Tibial artery (tissue), 4 donors: ENCODE results near the gene INTS4.
A peak's percentile ranks its signal among the peaks of the same experiment; 100 is the strongest.
"Not testable (repeated sequence)": the region's sequence is repeated elsewhere in the genome, so short reads cannot be mapped to it uniquely, and the experiment has no call there.

Source experiments
- DNase-seq, 2 donors: peaks; one replicate each; pipeline ENCODE4 v3.0.0-alpha.2; 2019
- H3K27ac ChIP-seq, 2 donors: fragments of 200-600 bp; sonication (generic) in 1 of 2; 1 replicate in 1 of 2; 2 replicates in 1 of 2; pipeline ENCODE4 v1.5.1; 2018 to 2019; ENCODE audit warnings: mild to moderate bottlenecking in 1 of 2
- H3K27me3 ChIP-seq, 2 donors: fragments of 200-600 bp; sonication (generic) in 1 of 2; one replicate each; pipeline versions ENCODE4 v1.5.1 to v1.6.0; 2016 to 2019
- H3K36me3 ChIP-seq, 3 donors: fragments of 200-600 bp; sonication (generic) in 2 of 3; one replicate each; pipeline ENCODE4 v1.5.1; 2016 to 2019; ENCODE audit warnings: mild to moderate bottlenecking in 2 of 3
- H3K4me1 ChIP-seq, 4 donors: fragments of 200-600 bp; sonication (generic) in 2 of 4; 1 replicate in 3 of 4; 2 replicates in 1 of 4; pipeline ENCODE4 v1.5.1; 2016 to 2019
- H3K4me3 ChIP-seq, 2 donors: fragments of 200-600 bp; sonication (generic) in 1 of 2; 1 replicate in 1 of 2; 2 replicates in 1 of 2; pipeline ENCODE4 v1.5.1; 2018 to 2019; ENCODE audit warnings: mild to moderate bottlenecking in 2 of 2
- H3K9me3 ChIP-seq, 3 donors: fragments of 200-600 bp; sonication (generic) in 1 of 3; one replicate each; pipeline ENCODE4 v1.5.1; 2016 to 2019
- intact Hi-C: fragments of 100-400 bp; cut with DNase I; formaldehyde crosslinking; loops from one replicate; pipeline ENCODE4 v1.15.0; 2023; ENCODE audit warnings: low total_unique reads
- TF ChIP-seq, protein P1 (sequence below), 2 experiments: fragments of 200-600 bp in 1 of 2; fragments of 450-650 bp in 1 of 2; IDR thresholded peaks; one replicate each; pipeline ENCODE4 v1.5.1; 2017 to 2019; ENCODE audit warnings: antibody characterized with exemption in 2 of 2, mild to moderate bottlenecking in 1 of 2, moderate library complexity in 1 of 2

Gene INTS4

DNA sequence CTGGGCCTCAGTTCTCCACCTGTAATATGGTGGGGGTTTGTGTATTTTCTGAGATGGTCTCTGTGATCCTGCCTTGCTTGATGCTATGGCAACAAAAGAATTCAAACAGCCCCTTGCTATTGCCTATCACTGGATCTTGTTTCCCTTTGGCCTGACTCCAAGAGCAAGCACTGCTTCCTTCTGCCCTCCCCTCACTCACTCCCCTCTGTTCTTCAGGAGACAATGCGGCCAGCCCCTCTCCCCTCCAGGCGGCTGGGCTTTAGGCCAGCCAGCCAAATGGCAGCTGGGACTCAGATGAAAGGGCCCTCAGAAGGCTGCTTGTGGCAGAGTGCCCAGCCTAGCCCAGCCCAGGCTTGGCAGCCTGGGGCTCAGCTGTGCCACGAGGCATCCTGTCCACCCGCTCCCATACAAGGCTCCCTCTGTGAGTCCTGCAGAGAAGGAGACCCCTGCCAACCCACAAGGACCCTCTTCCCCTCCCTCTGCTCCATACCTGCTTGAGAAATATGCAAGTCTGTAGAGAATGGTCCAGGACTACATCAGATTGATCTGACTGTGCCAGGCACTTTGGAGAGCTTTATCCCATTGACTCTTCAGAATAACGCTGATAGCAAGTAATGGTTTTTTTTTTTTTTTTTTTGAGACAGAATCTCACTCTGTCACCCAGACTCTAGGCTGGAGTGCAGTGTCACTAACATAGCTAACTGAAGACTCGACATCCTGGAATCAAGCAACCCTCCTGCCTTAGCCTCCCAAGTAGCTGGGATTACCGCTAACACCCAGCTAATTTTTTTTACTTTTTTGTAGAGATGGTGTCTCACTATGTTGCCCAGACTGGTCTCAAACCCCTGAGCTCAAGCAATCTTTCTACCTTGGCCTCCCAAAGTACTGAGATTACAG lies 36.2 kb upstream of the INTS4 start:
- Histone ChIP-seq H3K27me3 (no peaks in the 10 kb centered on the region), H3K4me1 (peaks cover 0 to 18% (median 6%) of the 10 kb centered on the region in 4 donors), H3K36me3 (no peaks in the 10 kb centered on the region), H3K4me3 (no peak overlapping the region), H3K9me3 (no peaks in the 10 kb centered on the region), H3K27ac (no peak overlapping the region)
- DNase-seq, result peak in 1 of 2 donors; percentile 71
- intact Hi-C loops, result no loop called here
- TF ChIP-seq, protein P1, sequence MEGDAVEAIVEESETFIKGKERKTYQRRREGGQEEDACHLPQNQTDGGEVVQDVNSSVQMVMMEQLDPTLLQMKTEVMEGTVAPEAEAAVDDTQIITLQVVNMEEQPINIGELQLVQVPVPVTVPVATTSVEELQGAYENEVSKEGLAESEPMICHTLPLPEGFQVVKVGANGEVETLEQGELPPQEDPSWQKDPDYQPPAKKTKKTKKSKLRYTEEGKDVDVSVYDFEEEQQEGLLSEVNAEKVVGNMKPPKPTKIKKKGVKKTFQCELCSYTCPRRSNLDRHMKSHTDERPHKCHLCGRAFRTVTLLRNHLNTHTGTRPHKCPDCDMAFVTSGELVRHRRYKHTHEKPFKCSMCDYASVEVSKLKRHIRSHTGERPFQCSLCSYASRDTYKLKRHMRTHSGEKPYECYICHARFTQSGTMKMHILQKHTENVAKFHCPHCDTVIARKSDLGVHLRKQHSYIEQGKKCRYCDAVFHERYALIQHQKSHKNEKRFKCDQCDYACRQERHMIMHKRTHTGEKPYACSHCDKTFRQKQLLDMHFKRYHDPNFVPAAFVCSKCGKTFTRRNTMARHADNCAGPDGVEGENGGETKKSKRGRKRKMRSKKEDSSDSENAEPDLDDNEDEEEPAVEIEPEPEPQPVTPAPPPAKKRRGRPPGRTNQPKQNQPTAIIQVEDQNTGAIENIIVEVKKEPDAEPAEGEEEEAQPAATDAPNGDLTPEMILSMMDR (IDR thresholded peaks at IDR 0.05), result no peak

DNA sequence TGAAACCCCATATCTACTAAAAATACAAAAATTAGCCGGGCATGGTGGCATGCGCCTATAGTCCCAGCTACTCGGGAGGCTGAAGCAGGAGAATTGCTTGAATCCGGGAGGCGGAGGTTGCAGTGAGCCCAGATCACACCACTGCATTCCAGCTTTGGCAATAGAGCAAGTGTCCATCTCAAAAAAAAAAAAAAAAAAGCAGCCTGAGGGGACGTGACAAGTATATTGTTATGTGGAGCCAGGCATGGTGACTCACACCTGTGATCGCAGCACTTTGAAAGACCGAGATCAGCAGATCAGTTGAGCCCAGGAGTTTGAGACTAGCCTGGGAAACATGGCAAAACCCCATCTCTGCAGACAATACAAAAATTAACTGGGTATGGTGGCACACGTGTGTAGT lies 34.0 kb upstream of the INTS4 start:
- H3K4me1 ChIP-seq, result peaks cover 0 to 18% (median 6%) of the 10 kb centered on the region in 4 donors
- H3K4me3 ChIP-seq, H3K9me3 ChIP-seq, H3K27ac ChIP-seq, H3K27me3 ChIP-seq, DNase-seq, H3K36me3 ChIP-seq, intact Hi-C loops: not testable (repeated sequence)

DNA sequence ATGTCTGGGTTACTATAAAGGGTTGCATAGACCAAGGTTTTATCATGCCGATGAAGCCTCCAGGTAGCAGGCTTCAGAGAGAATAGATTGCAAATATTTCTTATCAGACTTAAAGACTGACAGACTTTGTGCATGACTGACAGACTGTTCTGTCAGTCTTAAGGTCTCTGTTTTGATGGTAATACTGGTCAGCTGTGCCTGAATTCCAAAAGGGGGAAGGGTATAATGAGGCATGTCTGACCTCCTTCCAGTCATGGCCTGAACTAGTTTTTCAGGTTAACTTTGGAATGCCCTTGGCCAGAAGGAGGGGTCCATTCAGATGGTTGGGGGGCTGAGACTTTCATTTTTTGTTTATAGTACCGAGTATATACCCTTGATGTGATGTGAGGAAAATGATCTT lies 33.3 kb upstream of the INTS4 start:
- DNase-seq, result no peak
- Histone ChIP-seq H3K27me3 (no peaks in the 10 kb centered on the region), H3K4me3 (no peak overlapping the region), H3K27ac (no peak overlapping the region), H3K4me1 (peaks cover 0 to 22% (median 10%) of the 10 kb centered on the region in 4 donors), H3K36me3 (no peaks in the 10 kb centered on the region), H3K9me3 (no peaks in the 10 kb centered on the region)
- TF ChIP-seq, protein P1 (IDR thresholded peaks at IDR 0.05), result no peak
- intact Hi-C loops, result no loop called here

DNA sequence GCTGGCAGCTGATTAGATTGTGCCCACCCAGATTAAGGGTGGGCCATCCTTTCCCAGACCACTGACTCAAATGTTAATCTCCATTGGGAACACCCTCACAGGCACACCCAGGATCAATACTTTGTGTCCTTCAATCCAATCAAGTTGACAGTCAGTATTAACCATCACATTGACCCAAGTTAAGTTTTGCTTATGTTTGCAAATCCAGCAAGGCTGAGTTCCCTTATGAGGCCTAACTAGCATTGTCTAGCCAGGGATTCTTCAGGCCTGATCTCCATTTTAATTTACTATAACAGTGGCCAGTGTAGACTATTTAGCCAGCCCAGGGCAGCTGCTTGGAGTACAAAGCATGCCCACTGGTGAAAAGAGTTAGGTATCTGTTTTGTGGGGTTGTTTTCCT lies 30.9 kb upstream of the INTS4 start:
- DNase-seq, result no peak
- Histone ChIP-seq H3K9me3 (no peaks in the 10 kb centered on the region), H3K4me3 (no peak overlapping the region), H3K27ac (no peak overlapping the region), H3K27me3 (no peaks in the 10 kb centered on the region), H3K36me3 (no peaks in the 10 kb centered on the region), H3K4me1 (peaks cover 0 to 16% (median 3%) of the 10 kb centered on the region in 4 donors)
- TF ChIP-seq, protein P1 (IDR thresholded peaks at IDR 0.05), result no peak
- intact Hi-C loops, result no loop called here

DNA sequence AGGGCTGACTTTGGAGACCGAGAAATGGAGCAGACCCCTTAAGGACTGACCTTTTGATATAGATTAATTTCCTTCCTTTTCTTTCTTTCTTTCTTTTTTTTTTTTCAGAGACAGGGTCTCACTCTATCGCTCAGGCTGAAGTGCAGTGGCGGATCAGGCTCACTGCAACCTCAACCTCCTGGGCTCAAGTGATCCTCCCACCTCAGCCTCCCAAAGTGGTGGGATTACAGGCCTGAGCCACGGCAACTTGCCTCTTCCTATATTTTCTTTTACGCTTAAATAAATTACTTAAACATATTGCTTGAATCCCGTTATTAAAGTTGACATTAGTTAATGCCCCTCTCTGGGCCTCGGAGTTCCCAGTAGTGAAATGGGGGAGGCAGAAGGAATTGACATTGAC lies 29.0 kb upstream of the INTS4 start:
- intact Hi-C loops, result no loop called here
- no peak for DNase-seq
- H3K27me3 ChIP-seq, result no peaks in the 10 kb centered on the region
- no peaks in the 10 kb centered on the region for H3K9me3 ChIP-seq
- TF ChIP-seq, protein P1 (IDR thresholded peaks at IDR 0.05), result no peak
- H3K4me3 ChIP-seq, result peak overlapping the region; percentile 48 to 56
- no peaks in the 10 kb centered on the region for H3K36me3 ChIP-seq
- peaks cover 0 to 13% (median 2%) of the 10 kb centered on the region in 4 donors for H3K4me1 ChIP-seq
- H3K27ac ChIP-seq, result peak overlapping the region; percentile 49 to 58
